ENCODE measurements around the gene XRN2.

XRN2 gene

GRCh38 chr20:21342656-21343345, 39.7 kb downstream of the XRN2 start:
- Histone ChIP-seq H3K9me3 (ENCODE audit: severe bottlenecking) (no peaks in the 10 kb centered on the region), H3K36me3 (ENCODE audit: low read depth) (peaks cover 97% of the 10 kb centered on the region)
- no peak for ATAC-seq (ENCODE audit: low read depth)

DNA sequence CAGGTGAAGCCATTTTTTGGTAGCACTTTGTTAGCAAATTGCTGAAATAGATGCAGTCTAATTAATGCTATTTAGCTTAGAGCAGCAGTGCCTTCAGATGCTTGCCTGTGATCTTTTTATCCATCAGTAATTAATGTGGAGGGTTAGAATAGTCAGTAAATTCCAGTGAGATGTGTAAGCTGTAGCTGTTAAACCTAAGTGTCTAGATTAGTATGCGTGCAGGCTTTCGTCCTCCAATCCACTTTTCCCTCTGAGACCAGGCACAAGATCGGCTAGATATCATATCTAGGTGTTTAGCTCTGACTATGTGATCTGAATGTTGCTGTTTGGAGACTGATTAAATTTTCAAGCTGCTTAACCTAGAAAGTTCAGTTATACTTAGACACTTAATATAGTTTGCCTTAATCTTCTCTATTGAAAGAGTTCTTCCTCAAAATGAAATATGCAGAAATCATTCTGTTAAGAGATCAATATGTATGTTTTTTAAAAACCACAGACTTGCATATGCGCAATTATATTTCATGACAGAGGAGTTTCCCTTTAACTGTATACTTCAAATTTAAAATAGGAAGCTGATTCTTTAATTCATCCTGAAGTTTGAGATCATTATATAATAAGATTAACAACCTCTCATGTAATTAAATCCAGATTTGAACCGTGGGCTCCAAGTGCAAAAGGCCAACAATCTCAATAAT, 41.2 kb downstream of the XRN2 start:
- H3K27ac ChIP-seq (ENCODE audit: poor library complexity, severe bottlenecking) = no peak overlapping the region
- no peaks in the 10 kb centered on the region for H3K4me1 ChIP-seq (ENCODE audit: insufficient read depth, poor library complexity, severe bottlenecking)
- peaks cover 98% of the 10 kb centered on the region for H3K36me3 ChIP-seq (ENCODE audit: low read depth)
- no peak overlapping the region for H3K4me3 ChIP-seq (ENCODE audit: severe bottlenecking)
- ATAC-seq (ENCODE audit: low read depth) (no peak), DNase-seq (ENCODE audit: low spot score) (no peak)
- H3K27me3 ChIP-seq (ENCODE audit: insufficient read depth, poor library complexity, severe bottlenecking) = no peaks in the 10 kb centered on the region
- H3K9me3 ChIP-seq (ENCODE audit: severe bottlenecking) = no peaks in the 10 kb centered on the region
- TF ChIP-seq, protein P1, sequence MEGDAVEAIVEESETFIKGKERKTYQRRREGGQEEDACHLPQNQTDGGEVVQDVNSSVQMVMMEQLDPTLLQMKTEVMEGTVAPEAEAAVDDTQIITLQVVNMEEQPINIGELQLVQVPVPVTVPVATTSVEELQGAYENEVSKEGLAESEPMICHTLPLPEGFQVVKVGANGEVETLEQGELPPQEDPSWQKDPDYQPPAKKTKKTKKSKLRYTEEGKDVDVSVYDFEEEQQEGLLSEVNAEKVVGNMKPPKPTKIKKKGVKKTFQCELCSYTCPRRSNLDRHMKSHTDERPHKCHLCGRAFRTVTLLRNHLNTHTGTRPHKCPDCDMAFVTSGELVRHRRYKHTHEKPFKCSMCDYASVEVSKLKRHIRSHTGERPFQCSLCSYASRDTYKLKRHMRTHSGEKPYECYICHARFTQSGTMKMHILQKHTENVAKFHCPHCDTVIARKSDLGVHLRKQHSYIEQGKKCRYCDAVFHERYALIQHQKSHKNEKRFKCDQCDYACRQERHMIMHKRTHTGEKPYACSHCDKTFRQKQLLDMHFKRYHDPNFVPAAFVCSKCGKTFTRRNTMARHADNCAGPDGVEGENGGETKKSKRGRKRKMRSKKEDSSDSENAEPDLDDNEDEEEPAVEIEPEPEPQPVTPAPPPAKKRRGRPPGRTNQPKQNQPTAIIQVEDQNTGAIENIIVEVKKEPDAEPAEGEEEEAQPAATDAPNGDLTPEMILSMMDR (IDR thresholded peaks at IDR 0.05; ENCODE audit: poor library complexity, severe bottlenecking) = no peak

More at GRCh38 chr20:21342656-21343345, 39.7 kb downstream of the XRN2 start:
- no peaks in the 10 kb centered on the region for H3K27me3 ChIP-seq (ENCODE audit: insufficient read depth, poor library complexity, severe bottlenecking)
- H3K4me3 ChIP-seq (ENCODE audit: severe bottlenecking) = no peak overlapping the region
- no peak overlapping the region for H3K27ac ChIP-seq (ENCODE audit: poor library complexity, severe bottlenecking)
- DNase-seq (ENCODE audit: low spot score) = no peak
- no peaks in the 10 kb centered on the region for H3K4me1 ChIP-seq (ENCODE audit: insufficient read depth, poor library complexity, severe bottlenecking)
- TF ChIP-seq, protein P1 (IDR thresholded peaks at IDR 0.05; ENCODE audit: poor library complexity, severe bottlenecking) = no peak

- peaks cover 98% of the 10 kb centered on the region for H3K36me3 ChIP-seq (ENCODE audit: low read depth)
- no peaks in the 10 kb centered on the region for H3K27me3 ChIP-seq (ENCODE audit: insufficient read depth, poor library complexity, severe bottlenecking)
- TF ChIP-seq, protein P1 (IDR thresholded peaks at IDR 0.05; ENCODE audit: poor library complexity, severe bottlenecking) = no peak
- H3K9me3 ChIP-seq (ENCODE audit: severe bottlenecking) = no peaks in the 10 kb centered on the region
- ATAC-seq (ENCODE audit: low read depth) (no peak), DNase-seq (ENCODE audit: low spot score) (no peak)
- no peak overlapping the region for H3K27ac ChIP-seq (ENCODE audit: poor library complexity, severe bottlenecking)
- no peaks in the 10 kb centered on the region for H3K4me1 ChIP-seq (ENCODE audit: insufficient read depth, poor library complexity, severe bottlenecking)
- H3K4me3 ChIP-seq (ENCODE audit: severe bottlenecking) = no peak overlapping the region
Observed at GRCh38 chr20:21344961-21345360, 41.8 kb downstream of the XRN2 start.

GRCh38 chr20:21352703-21353102, 49.6 kb downstream of the XRN2 start:
- TF ChIP-seq, protein P1 (IDR thresholded peaks at IDR 0.05; ENCODE audit: poor library complexity, severe bottlenecking) = no peak
- DNase-seq (ENCODE audit: low spot score) (no peak), ATAC-seq (ENCODE audit: low read depth) (peak; percentile 65)
- Histone ChIP-seq H3K4me1 (ENCODE audit: insufficient read depth, poor library complexity, severe bottlenecking) (peaks cover 3% of the 10 kb centered on the region), H3K27ac (ENCODE audit: poor library complexity, severe bottlenecking) (no peak overlapping the region), H3K9me3 (ENCODE audit: severe bottlenecking) (no peaks in the 10 kb centered on the region), H3K36me3 (ENCODE audit: low read depth) (peaks cover 77% of the 10 kb centered on the region), H3K27me3 (ENCODE audit: insufficient read depth, poor library complexity, severe bottlenecking) (no peaks in the 10 kb centered on the region), H3K4me3 (ENCODE audit: severe bottlenecking) (no peak overlapping the region)

- H3K36me3 ChIP-seq (ENCODE audit: low read depth) = peaks cover 77% of the 10 kb centered on the region
- H3K9me3 ChIP-seq (ENCODE audit: severe bottlenecking) = no peaks in the 10 kb centered on the region
- ATAC-seq (ENCODE audit: low read depth) (peak; percentile 70), DNase-seq (ENCODE audit: low spot score) (no peak)
- H3K4me1 ChIP-seq (ENCODE audit: insufficient read depth, poor library complexity, severe bottlenecking) = peaks cover 3% of the 10 kb centered on the region
- H3K4me3 ChIP-seq (ENCODE audit: severe bottlenecking) = no peak overlapping the region
- H3K27ac ChIP-seq (ENCODE audit: poor library complexity, severe bottlenecking) = no peak overlapping the region
- TF ChIP-seq, protein P1 (IDR thresholded peaks at IDR 0.05; ENCODE audit: poor library complexity, severe bottlenecking) = no peak
- no peaks in the 10 kb centered on the region for H3K27me3 ChIP-seq (ENCODE audit: insufficient read depth, poor library complexity, severe bottlenecking)
Observed at GRCh38 chr20:21353236-21353635, 50.1 kb downstream of the XRN2 start.
